ENCODE data around the gene NUCB2.
A peak's percentile ranks its signal among the peaks of the same experiment; 100 is the strongest.

The NUCB2 gene

GRCh38 chr11:17268902-17269301, 7.6 kb upstream of the NUCB2 start:
- DNase-seq, result no peak

GRCh38 chr11:17272801-17273200, 3.7 kb upstream of the NUCB2 start:
- no peak for DNase-seq

- DNase-seq, result no peak
Measured at GRCh38 chr11:17273211-17273610, 3.3 kb upstream of the NUCB2 start.

- DNase-seq, result no peak
Measured at GRCh38 chr11:17273668-17274282, 2.8 kb upstream of the NUCB2 start.

- DNase-seq, result no peak
Measured at GRCh38 chr11:17275400-17276235, 921 bp upstream of the NUCB2 start.

- peak; percentile 50 for DNase-seq
Measured at GRCh38 chr11:17277024-17277584, 565 bp downstream of the NUCB2 start.

- peak; percentile 24 for DNase-seq
Measured at GRCh38 chr11:17280494-17281127, 4.1 kb downstream of the NUCB2 start.

- DNase-seq, result no peak
Measured at GRCh38 chr11:17286332-17286731, 9.8 kb downstream of the NUCB2 start.

- no peak for DNase-seq
Measured at GRCh38 chr11:17287058-17287457, 10.5 kb downstream of the NUCB2 start.

- no peak for DNase-seq
Measured at GRCh38 chr11:17291710-17292109, 15.2 kb downstream of the NUCB2 start.

- DNase-seq, result no peak
Measured at GRCh38 chr11:17293311-17293710, 16.8 kb downstream of the NUCB2 start.

- DNase-seq, result no peak
Measured at GRCh38 chr11:17294033-17294432, 17.5 kb downstream of the NUCB2 start.

GRCh38 chr11:17296852-17297559, 20.5 kb downstream of the NUCB2 start:
- peak; percentile 21 for DNase-seq

- no peak for DNase-seq
Measured at GRCh38 chr11:17298302-17298701, 21.8 kb downstream of the NUCB2 start.

GRCh38 chr11:17300372-17300771, 23.8 kb downstream of the NUCB2 start:
- DNase-seq, result no peak

- DNase-seq, result no peak
Measured at GRCh38 chr11:17313349-17314231, 37.1 kb downstream of the NUCB2 start.

- peak; percentile 82 for DNase-seq
Measured at GRCh38 chr11:17314232-17314547, 37.7 kb downstream of the NUCB2 start.

- DNase-seq, result no peak
Measured at GRCh38 chr11:17314904-17315426, 38.4 kb downstream of the NUCB2 start.

- DNase-seq, result no peak
Measured at GRCh38 chr11:17328871-17329494, 52.4 kb downstream of the NUCB2 start.

GRCh38 chr11:17331669-17332068, 55.1 kb downstream of the NUCB2 start:
- DNase-seq, result no peak
